DMS79 (cell line): ENCODE data around the gene ANKH.
"Not testable (repeated sequence)": the region's sequence is repeated elsewhere in the genome, so short reads cannot be mapped to it uniquely, and the experiment has no call there.

ENCODE experiments used
- DNase-seq: peaks from one replicate; lab custom pipeline; 2025; lab: John Stamatoyannopoulos, UW

Gene ANKH

DNA sequence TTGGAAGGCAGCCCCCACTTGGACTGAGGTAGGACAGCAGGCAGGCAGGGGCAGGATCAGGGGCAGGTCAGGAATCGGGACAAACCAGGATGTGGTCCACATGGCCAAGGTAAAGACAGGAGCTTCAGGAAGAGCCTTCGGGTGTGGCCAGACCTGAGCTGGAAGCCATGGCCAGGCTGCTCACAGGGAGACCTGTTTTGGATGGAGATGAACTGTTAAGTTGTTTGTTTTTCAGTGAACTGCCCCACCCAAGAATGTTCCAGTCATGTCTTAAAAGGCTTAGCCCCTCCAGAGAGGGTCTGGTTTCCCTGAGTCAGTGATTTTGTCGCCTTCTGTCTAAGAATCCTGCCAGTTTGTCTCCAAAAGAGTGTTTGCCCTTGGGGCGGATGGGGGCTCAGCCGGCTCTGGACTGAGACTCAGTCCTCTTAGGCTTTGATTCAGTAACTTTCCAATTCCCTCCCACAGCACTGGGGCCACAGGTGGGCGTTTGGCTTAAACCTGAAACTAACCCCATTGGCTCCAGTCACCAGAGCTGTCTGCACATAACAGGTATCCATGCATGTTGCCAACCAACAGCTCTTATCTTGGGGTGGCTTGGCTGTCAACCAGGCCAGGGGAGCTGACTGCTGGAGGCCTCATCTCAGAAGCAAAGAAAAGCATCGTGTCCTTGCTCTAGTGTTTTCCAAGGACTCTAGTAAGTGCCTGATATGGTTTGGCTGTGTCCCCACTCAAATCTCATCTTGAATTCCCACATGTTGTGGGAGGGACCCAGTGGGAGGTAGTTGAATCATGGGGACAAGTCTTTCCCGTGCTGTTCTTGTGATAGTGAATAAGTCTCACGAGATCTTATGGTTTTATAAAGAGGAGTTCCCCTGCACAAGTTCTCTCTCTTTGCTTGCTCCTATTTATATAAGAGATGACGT lies 11.3 kb upstream of the ANKH start:
- no peak for DNase-seq

DNA sequence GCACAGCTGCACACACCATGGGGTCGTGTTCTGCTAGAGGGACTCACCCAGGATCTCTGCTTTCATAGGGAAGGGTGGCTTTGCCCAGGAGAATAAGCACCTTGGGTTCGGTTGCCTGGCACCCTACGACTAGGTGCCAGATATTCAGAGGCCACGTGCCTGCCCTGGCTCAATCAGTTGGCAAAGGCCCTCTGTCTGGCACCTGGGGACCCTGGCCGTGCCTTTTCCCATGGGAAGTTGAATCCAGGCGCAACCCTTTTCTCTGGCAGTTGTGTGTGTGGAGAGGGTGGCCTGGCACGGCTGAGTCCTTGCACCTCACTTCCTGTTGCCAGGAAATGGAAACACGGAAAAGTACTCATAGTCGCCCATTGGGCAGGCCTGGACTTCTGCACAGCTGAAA lies 10.2 kb upstream of the ANKH start:
- no peak for DNase-seq

DNA sequence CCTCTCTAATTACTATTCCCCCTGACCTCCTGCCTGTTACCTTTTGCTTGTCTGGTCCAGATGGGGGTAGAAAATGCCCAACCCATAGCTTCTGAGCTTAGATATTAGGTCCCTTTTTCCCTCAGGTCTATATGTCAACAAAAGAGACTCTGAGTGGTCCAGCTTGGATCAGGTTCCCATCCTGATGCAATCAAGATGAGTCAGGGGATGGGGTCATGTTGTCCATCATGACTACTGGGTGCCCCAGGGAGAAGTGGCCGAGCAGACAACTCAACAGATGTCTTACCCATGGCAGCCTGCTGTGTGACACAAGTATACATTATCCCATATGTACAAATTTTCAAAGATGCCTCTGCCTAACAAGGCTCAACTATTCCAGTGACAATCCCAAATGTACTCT lies 9.1 kb upstream of the ANKH start:
- DNase-seq: no peak

DNA sequence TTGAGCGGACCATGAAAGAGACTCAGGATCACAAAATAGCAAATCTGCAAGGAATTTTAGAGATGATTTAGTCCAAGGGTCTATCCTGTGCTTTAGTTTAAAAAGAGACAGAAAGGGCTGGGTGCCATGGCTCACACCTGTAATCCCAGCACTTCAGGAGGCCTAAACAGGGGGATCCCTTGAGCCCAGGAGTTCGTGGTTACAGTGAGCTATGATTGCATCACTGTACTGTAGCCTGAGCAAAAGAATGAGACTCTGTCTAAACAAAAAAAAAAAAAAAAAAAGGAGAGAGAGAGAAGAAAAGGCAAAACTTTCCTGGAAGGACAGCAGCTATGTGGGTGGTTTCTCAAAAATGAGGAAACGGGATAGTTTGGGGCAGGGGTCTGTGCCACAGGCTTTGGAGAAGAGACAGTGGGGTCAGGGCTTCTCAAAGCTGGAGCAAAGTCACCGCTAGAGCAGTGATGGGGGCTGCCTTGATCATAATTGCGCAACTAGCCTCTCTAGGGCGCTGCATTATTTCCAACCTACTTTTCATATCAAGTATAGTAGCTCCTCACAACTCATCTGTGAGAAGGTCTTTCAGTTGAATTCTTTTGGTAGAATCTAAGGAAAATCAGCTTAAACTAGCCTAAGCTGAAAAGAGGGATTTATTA lies 8.5 kb upstream of the ANKH start:
- no peak for DNase-seq

DNA sequence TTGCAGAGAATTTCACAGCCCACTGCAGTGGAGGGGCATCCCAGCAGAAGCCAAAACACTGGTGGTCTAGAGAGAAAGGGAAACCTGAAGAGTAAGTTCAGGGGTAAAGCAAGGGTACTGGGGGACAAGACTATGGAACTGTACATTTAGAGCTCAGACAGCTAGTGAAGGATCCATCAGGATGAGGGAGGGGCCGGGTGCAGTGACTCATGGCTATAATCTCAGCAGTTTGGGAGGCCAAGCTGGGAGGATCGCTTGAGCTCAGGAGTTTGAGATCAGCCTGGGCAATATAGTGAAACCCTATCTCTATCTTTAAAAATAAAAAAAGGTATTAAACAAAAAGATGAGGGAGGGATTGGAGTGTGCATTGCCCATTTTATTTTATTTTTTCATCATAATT lies 7.8 kb upstream of the ANKH start:
- no peak for DNase-seq

- DNase-seq: not testable (repeated sequence)
Measured at GRCh38 chr5:14878192-14878591, 6.6 kb upstream of the ANKH start.

DNA sequence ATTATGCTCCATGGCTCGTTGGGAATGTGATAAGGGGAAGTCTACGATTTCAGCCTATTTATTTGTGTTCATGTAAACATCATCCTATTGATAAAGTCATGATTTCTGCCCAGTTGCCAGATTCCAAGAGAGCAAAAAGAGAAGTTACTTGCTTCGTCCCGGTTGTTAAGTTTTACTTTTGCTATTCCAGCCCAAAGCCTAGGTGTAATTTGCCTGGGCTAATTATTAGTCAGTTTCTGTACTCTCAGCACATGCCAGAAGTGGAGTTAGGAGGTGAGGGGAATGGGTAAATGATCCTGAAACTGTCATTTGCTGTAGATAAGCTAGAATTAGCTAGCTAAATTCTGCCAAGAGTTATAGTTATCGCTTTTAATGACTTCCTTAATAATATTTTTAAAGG lies 4.5 kb upstream of the ANKH start:
- DNase-seq: no peak

- no peak for DNase-seq
Measured at GRCh38 chr5:14873790-14874189, 2.2 kb upstream of the ANKH start.

DNA sequence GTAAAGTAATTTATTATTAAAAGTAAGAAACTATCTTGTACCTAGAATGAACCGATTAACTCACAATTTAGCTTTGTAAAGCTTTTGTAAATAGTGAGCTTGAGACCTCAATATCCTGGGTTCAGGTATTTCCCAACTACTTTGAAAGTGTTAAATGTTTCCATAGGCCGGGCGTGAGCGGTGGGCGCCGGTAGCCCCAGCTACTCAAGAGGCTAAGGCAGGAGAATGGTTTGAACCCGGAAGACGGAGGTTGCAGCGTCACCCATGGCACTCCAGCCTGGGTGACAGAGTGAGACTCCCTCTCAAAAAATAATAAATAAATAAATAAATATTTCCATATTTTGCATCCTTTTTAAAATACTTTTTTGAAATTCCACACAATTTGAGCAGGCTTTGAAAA lies 1.5 kb upstream of the ANKH start:
- no peak for DNase-seq

- no peak for DNase-seq
Measured at GRCh38 chr5:14872070-14872989, 752 bp upstream of the ANKH start.

DNA sequence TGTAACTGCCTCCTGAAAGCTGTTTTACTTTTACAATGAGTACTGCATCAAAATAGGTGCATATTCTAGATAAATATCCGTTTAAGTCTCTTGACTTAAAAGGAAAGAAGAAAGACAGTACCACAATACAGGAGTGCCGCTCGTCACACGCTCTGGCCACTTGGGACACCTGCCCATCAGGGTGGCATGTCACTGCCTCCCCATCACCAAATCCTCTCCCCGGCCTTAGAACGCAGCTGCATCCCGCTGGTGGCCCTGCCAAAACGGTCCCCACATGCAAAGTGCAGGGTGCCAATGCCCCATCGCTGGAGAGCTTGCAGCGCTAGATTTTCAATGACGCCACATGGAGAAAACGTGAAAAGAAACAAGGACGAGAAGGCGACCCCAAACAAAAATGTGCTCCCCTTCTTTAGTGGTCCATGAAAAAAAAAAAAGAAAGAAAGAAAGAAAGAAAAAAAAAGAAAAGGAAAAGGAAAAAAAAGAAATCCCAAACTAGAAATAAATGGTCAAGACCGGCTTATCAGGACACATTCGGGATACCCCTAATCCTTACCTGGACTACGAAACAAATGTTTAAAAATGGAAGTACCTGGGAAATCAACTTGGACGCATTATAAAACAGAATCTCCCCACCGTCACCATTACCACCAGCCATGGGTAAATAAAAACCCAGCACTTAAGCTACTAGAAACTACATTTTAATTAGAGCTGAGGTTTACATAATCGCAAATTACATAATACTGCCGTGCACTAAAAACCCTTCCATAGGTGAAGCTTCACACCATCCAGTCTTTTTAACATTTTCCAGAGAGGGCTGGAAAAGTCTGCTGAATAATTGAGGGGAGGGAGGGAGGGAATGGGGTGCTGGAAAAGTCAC lies 1.0 kb downstream of the ANKH start:
- no peak for DNase-seq

GRCh38 chr5:14869668-14870164 lies 1.9 kb downstream of the ANKH start:
- DNase-seq: no peak

GRCh38 chr5:14869233-14869632 lies 2.3 kb downstream of the ANKH start:
- DNase-seq: no peak

DNA sequence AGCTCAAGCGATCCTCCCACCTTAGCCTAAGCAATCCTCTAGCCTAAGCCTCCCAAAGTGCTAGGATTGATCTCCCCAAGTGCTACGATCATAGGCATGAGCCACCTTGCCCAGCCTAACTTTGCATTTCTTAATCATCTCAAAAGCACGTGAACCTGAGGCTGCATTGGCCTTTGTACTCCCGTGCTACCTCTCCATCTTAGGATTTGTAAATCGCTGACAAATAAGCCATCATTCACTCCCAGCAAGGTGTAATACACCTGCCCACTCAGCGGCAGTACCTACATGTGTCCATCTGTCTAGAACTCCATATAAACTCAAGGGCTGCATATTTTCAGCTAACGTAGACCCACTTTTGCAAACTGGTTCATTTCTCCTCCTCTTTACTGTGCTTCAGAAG lies 2.8 kb downstream of the ANKH start:
- DNase-seq: no peak

DNA sequence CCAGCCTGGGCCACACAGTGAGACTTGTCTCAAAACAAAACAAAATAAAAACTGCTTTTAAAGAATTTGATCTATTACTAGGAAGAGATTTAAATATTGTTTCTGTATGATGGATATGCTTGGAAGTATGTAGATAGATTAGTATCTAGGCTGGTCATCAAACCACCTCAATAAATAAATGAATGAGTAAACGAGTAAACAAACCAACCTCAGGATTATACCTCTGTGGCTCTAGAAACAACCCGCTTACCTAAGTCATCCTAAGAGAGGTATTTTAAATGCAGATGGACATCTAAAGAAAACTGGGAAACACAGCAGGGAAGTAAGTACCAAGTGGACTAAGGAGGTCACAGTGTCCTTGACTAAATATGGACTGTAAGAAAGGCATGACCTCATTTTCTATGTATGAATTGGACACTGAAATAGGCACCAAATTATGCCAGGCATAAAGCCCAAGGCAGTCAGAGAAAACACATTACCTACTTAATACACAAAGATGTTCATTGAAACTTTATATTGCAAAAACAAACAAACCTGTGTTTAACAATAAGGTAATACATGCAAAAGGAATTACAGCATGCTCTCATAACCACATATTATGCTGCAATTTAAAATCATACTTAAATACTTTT lies 7.3 kb downstream of the ANKH start:
- DNase-seq: no peak

GRCh38 chr5:14863105-14863504 lies 8.5 kb downstream of the ANKH start:
- no peak for DNase-seq

DNA sequence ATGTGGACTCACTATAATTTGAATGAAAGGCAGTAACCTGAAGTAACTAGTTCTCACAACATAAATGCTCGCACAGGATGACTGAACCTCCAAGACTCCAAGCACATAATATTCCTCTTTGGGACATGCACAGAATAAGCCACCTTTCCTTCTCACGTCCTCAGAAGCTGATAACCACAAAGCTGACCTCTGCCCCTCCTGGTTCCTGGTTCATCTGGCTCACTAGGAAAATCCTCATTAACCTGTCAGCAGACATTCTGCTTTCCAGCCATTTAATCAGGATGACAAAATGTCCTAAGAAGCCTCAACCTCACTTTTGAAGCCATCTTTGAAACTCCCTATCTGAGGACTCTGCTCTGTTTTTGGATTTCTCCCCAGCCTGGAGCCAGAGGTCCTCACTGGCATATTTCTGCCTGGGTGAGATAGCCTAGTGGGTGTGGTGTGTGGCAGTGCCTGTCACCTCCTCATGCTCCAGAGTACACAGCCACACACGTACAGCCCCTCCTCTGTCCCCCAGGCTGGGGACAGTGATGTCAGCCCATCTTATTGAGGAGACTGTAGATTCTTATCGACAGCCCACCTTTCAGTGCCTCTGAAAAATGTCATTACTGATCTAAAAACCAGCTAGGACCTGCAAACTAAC lies 10.3 kb downstream of the ANKH start:
- no peak for DNase-seq

DNA sequence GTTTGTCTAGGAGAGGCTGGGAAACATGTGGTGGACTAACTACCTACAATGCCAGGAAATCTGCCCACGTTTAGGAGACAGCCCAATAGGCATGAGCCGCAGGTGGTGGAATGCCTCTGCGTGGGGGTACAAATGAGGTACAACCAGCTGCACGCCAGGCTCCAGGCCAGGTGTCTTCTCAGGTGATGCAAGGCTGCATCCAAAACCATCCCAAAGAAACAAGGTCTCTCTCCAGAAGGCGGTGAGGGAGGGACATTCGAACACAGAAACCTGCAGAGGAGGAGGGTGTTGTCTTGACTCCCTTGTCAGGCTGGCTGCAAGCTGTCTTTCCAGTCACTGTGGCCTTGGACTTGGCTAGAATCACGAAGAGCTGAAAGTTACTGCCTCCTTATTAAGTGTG lies 11.6 kb downstream of the ANKH start:
- no peak for DNase-seq

- DNase-seq: no peak
Measured at GRCh38 chr5:14859150-14859549, 12.4 kb downstream of the ANKH start.

DNA sequence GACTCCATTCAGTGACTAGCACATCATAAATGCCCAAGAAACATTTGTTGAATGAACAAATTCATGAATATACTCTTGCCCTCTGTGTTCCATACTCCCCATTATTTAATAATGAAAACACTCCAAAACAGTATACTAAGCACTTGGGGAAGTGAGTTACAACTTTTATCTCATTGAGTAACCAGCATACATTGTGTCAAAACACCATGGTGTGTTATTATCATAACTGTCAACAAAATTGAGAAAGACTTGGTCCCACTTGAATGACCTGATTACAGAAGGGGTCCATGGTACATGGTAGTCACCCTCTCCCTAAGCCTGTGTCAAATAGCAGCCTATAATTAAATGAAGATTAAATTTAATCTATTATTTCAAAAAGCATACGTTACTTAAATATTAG lies 16.2 kb downstream of the ANKH start:
- DNase-seq: no peak
